Suprapubic skin (tissue), 4 donors: ENCODE measurements around the gene FAM120B. TPM values are rescaled to one million over a fixed set of nuclear protein-coding genes. Genes with fewer than 3 reads are reported as not detected.

ENCODE experiments used
- DNase-seq, 2 donors: peaks; one replicate each; pipeline ENCODE4 v3.0.0-alpha.2; 2019; ENCODE audit warnings: low spot score in 2 of 2
- H3K27ac ChIP-seq: fragments of 200-600 bp; sonication (generic); one replicate; pipeline ENCODE4 v1.5.1; 2019
- H3K27me3 ChIP-seq: fragments of 200-600 bp; sonication (generic); one replicate; pipeline ENCODE4 v1.5.1; 2019
- H3K36me3 ChIP-seq: fragments of 200-600 bp; sonication (generic); one replicate; pipeline ENCODE4 v1.5.1; 2019
- H3K4me1 ChIP-seq: fragments of 200-600 bp; sonication (generic); one replicate; pipeline ENCODE4 v1.5.1; 2019
- H3K4me3 ChIP-seq: fragments of 200-600 bp; sonication (generic); one replicate; pipeline ENCODE4 v1.5.1; 2019; ENCODE audit warnings: mild to moderate bottlenecking
- H3K9me3 ChIP-seq: fragments of 200-600 bp; sonication (generic); one replicate; pipeline ENCODE4 v1.5.1; 2019
- EP300 ChIP-seq: sonication (generic); formaldehyde crosslinking; IDR thresholded peaks from one replicate; pipeline ENCODE4 v1.6.1; 2017; ENCODE audit warnings: antibody characterized with exemption
- POLR2A ChIP-seq, 2 donors: fragments of 450-650 bp; IDR thresholded peaks; one replicate each; pipeline ENCODE4 v1.6.1; 2017; ENCODE audit warnings: antibody characterized with exemption in 2 of 2, mild to moderate bottlenecking in 2 of 2, moderate library complexity in 2 of 2
- POLR2AphosphoS5 ChIP-seq, 3 donors: sonication (generic); formaldehyde crosslinking; IDR thresholded peaks; one replicate each; pipeline ENCODE4 v1.6.1; 2017; ENCODE audit warnings: antibody characterized with exemption in 3 of 3
- WGBS: methylation state at CpG from one replicate; pipeline ENCODE4 v1.1.5; 2018; 5-methylcytosine and 5-hydroxymethylcytosine counted together
- total RNA-seq, 4 donors: library from RNA; depleted of rRNA; stranded (reverse); fragments of >200 nt; gene quantifications; one replicate each; pipeline ENCODE4 v1.1.0, GENCODE V29; 2016
- TF ChIP-seq, protein P1 (sequence below), 2 donors: fragments of 200-600 bp in 1 of 2; fragments of 450-650 bp in 1 of 2; sonication (generic) in 1 of 2; IDR thresholded peaks; one replicate each; pipeline ENCODE4 v1.5.1; 2016 to 2019; ENCODE audit warnings: antibody characterized with exemption in 2 of 2, mild to moderate bottlenecking in 1 of 2, moderate library complexity in 1 of 2

FAM120B gene
- total RNA-seq, 4 donors from 2014 or later, result 19.9 to 55.4 (median 27.6) TPM

DNA sequence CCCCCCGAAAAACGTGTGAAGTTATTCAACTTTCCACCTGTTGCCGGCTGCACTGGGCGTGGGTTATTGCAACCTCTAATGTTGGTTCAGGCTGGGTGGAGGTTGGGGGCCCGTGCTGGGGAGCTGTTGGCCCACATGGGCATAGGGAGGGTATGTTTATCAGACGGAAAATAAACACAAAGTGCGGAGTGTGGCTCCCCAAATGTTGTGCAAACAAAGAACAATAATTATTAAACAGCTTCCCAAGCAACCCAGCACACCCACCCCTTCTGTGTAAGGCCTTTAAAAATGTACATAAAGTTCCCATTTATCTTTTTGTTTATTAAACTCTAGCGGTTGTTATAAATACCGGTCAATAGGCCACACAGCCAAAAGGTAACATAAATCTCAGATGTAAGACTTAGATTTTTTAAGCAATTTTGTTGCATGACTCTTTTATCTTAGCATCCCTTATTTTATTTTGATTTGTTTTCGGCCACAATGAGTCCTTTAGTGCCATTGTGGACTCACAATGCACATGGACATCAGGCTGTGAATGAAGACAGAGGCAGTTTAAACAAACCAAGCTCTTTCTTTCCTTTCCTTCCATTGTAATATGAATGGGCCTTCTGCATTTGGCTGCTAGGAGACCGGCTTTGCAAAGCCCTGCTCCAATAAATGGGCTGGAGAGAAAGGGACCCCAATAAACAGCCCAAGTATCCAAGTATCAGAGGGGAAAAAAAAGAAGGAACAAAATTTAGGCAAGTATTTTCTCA lies 8.8 kb upstream of the FAM120B start:
- H3K27me3 ChIP-seq, result peaks cover 29% of the 10 kb centered on the region
- H3K4me3 ChIP-seq, result no peak overlapping the region
- no peak for DNase-seq
- TF ChIP-seq EP300 (no peak), POLR2A (IDR thresholded peaks at IDR 0.05) (no peak), POLR2AphosphoS5 (IDR thresholded peaks at IDR 0.05) (no peak)
- TF ChIP-seq, protein P1, sequence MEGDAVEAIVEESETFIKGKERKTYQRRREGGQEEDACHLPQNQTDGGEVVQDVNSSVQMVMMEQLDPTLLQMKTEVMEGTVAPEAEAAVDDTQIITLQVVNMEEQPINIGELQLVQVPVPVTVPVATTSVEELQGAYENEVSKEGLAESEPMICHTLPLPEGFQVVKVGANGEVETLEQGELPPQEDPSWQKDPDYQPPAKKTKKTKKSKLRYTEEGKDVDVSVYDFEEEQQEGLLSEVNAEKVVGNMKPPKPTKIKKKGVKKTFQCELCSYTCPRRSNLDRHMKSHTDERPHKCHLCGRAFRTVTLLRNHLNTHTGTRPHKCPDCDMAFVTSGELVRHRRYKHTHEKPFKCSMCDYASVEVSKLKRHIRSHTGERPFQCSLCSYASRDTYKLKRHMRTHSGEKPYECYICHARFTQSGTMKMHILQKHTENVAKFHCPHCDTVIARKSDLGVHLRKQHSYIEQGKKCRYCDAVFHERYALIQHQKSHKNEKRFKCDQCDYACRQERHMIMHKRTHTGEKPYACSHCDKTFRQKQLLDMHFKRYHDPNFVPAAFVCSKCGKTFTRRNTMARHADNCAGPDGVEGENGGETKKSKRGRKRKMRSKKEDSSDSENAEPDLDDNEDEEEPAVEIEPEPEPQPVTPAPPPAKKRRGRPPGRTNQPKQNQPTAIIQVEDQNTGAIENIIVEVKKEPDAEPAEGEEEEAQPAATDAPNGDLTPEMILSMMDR (IDR thresholded peaks at IDR 0.05), result no peak
- 72% methylated on average over 11 of the region's 11 CpGs for WGBS
- H3K4me1 ChIP-seq, result peaks cover 38% of the 10 kb centered on the region
- H3K27ac ChIP-seq, result no peak overlapping the region
- H3K36me3 ChIP-seq, result no peaks in the 10 kb centered on the region
- no peaks in the 10 kb centered on the region for H3K9me3 ChIP-seq

DNA sequence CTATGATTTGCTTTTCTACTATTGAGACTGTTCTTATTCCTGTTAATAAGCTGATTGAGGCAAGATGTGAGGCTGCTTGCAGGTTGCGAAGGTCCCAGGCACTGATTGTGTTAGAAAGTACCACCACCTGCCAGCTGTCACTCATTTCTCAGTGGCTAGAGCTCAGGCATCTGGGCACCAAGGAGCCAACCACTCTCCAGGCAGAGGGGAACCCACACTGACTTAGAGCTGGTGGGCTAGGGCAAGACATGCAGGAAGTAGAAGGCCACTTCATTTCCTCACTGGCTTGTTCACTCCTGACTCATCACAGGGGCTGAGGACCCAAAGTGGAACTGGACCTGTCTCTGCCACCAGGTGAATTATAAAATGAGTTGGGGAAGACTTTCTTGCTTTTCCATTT lies 7.9 kb upstream of the FAM120B start:
- Histone ChIP-seq H3K4me3 (no peak overlapping the region), H3K27me3 (peaks cover 29% of the 10 kb centered on the region), H3K4me1 (peaks cover 28% of the 10 kb centered on the region), H3K27ac (no peak overlapping the region), H3K9me3 (no peaks in the 10 kb centered on the region), H3K36me3 (no peaks in the 10 kb centered on the region)
- DNase-seq, result no peak
- TF ChIP-seq EP300, result no peak
- TF ChIP-seq, protein P1 (IDR thresholded peaks at IDR 0.05), result no peak
- TF ChIP-seq POLR2A (IDR thresholded peaks at IDR 0.05), result no peak
- no peak for TF ChIP-seq POLR2AphosphoS5 (IDR thresholded peaks at IDR 0.05)
- 91% methylated on average over 1 of the region's 1 CpG for WGBS

DNA sequence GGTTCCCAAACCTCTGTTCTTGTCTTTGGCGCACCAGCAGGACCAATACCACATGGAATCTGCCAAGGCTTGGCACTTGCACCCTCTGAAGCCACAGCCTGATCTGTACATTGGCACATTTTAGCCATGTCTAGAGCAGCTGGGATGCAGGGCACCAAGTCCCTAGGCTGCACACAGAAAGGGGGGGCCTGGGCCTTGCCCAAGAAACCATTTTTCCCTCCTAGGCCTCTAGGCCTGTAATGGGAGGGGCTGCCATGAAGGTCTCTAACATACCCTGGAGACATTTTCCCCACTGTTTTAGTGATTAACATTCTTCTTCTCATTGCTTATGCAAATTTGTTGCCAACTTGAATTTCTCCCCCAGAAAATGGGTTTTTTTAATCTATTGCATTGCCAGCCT lies 5.4 kb upstream of the FAM120B start:
- no peak overlapping the region for H3K27ac ChIP-seq
- no peak for DNase-seq
- 85% methylated on average over 1 of the region's 1 CpG for WGBS
- no peaks in the 10 kb centered on the region for H3K36me3 ChIP-seq
- H3K27me3 ChIP-seq, result peaks cover 13% of the 10 kb centered on the region
- H3K9me3 ChIP-seq, result no peaks in the 10 kb centered on the region
- H3K4me3 ChIP-seq, result no peak overlapping the region
- peaks cover 19% of the 10 kb centered on the region for H3K4me1 ChIP-seq
- TF ChIP-seq EP300, result no peak
- TF ChIP-seq, protein P1 (IDR thresholded peaks at IDR 0.05), result no peak
- TF ChIP-seq POLR2A (IDR thresholded peaks at IDR 0.05), result no peak
- TF ChIP-seq POLR2AphosphoS5 (IDR thresholded peaks at IDR 0.05), result no peak

DNA sequence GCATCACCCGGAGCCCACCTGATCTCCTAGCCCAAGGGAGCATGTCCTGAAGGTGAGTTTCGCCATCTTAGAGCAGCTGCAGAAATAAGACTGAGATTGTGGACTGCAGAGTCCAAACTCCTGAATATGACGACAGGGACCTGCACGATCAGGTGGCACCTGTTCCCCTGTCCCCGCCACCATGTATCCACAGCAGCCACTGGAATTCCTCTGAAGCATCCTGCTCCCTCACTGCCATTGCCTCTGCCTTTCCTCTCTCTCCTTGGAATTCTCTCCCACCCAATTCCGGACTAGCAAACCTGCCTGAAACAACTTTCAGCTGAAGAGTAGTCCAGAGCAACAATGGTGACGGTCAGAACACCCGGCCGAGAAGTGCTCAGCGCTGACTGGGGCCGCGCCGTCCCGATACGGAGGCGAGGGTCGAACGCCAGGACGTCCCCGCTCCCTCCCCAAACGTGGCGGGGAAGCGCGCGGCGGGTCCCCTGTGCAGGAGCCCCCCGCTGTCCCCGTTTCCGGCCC lies 694 bp upstream of the FAM120B start:
- no peak for DNase-seq
- Histone ChIP-seq H3K9me3 (no peaks in the 10 kb centered on the region), H3K27me3 (no peaks in the 10 kb centered on the region), H3K27ac (peak overlapping the region; percentile 94), H3K4me1 (peaks cover 46% of the 10 kb centered on the region), H3K36me3 (no peaks in the 10 kb centered on the region), H3K4me3 (peak overlapping the region; percentile 98)
- 41% methylated on average over 7 of the region's 29 CpGs for WGBS
- no peak for TF ChIP-seq EP300
- no peak for TF ChIP-seq POLR2AphosphoS5 (IDR thresholded peaks at IDR 0.05)
- TF ChIP-seq, protein P1 (IDR thresholded peaks at IDR 0.05), result no peak
- TF ChIP-seq POLR2A (IDR thresholded peaks at IDR 0.05), result no peak

DNA sequence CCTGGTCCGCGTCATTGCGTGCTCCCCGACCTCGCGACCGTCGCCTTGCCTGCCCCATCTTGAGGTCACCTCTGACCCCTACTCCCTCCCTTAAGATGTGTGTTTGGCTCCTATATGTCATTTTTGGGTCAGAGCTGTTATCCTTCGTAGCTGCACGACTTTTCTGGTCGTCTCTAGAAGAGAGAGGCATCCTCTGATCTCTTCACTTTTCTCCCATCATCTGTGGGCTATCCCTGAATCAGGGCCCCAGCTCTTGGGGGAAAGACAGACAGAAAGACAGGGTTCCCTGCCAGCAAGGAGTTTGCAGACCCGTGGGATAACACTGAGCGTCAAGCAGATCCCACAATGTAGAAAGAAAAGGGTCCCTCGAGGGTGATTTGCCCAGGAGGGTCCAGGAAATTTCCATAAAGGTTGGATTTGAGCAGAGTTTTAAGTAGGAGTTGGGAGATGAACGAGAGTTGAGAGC lies 555 bp downstream of the FAM120B start:
- H3K27ac ChIP-seq, result peak overlapping the region; percentile 94
- H3K36me3 ChIP-seq, result no peaks in the 10 kb centered on the region
- H3K4me3 ChIP-seq, result peak overlapping the region; percentile 98
- peaks cover 46% of the 10 kb centered on the region for H3K4me1 ChIP-seq
- no peaks in the 10 kb centered on the region for H3K9me3 ChIP-seq
- TF ChIP-seq POLR2A (IDR thresholded peaks at IDR 0.05), result no peak
- TF ChIP-seq EP300, result no peak
- TF ChIP-seq, protein P1 (IDR thresholded peaks at IDR 0.05), result no peak
- TF ChIP-seq POLR2AphosphoS5 (IDR thresholded peaks at IDR 0.05), result no peak
- 4% methylated on average over 15 of the region's 15 CpGs for WGBS
- no peaks in the 10 kb centered on the region for H3K27me3 ChIP-seq
- DNase-seq, result no peak
